CD4-positive, alpha-beta T cell treated with Interleukin-6 at 100 ng/mL for 8 hours (primary cell): ENCODE data around the gene RAP1A.
"Not testable (repeated sequence)": the region's sequence is repeated elsewhere in the genome, so short reads cannot be mapped to it uniquely, and the experiment has no call there.

Source experiments
- DNase-seq: peaks from one replicate; pipeline ENCODE4 v3.0.0-alpha.2; 2020; ENCODE audit warnings: mixed read lengths, low spot score

Gene RAP1A

GRCh38 chr1:111598544-111598943 is 21.0 kb upstream of the RAP1A start:
- peak; percentile 33 for DNase-seq

GRCh38 chr1:111599781-111600693 is 19.6 kb upstream of the RAP1A start:
- DNase-seq: no peak

- DNase-seq: no peak
Measured at GRCh38 chr1:111600886-111601386, 18.7 kb upstream of the RAP1A start.

GRCh38 chr1:111602302-111602701 is 17.3 kb upstream of the RAP1A start:
- DNase-seq: no peak

GRCh38 chr1:111602974-111603373 is 16.6 kb upstream of the RAP1A start:
- DNase-seq: no peak

- DNase-seq: peak; percentile 90
Measured at GRCh38 chr1:111603979-111604378, 15.6 kb upstream of the RAP1A start.

- DNase-seq: no peak
Measured at GRCh38 chr1:111604931-111605330, 14.7 kb upstream of the RAP1A start.

- no peak for DNase-seq
Measured at GRCh38 chr1:111605576-111605975, 14.0 kb upstream of the RAP1A start.

GRCh38 chr1:111606457-111607215 is 13.0 kb upstream of the RAP1A start:
- not testable (repeated sequence) for DNase-seq

- DNase-seq: not testable (repeated sequence)
Measured at GRCh38 chr1:111608528-111608927, 11.1 kb upstream of the RAP1A start.

GRCh38 chr1:111611986-111612385 is 7.6 kb upstream of the RAP1A start:
- DNase-seq: no peak

GRCh38 chr1:111615870-111616715 is 3.5 kb upstream of the RAP1A start:
- peak; percentile 79 for DNase-seq

GRCh38 chr1:111618081-111618480 is 1.5 kb upstream of the RAP1A start:
- no peak for DNase-seq

- DNase-seq: no peak
Measured at GRCh38 chr1:111618961-111619634, 491 bp upstream of the RAP1A start.

GRCh38 chr1:111620441-111620971 is 917 bp downstream of the RAP1A start:
- no peak for DNase-seq

GRCh38 chr1:111621050-111621449 is 1.5 kb downstream of the RAP1A start:
- peak; percentile 30 for DNase-seq

- DNase-seq: no peak
Measured at GRCh38 chr1:111622166-111622565, 2.6 kb downstream of the RAP1A start.

- DNase-seq: peak; percentile 57
Measured at GRCh38 chr1:111624382-111624781, 4.8 kb downstream of the RAP1A start.

GRCh38 chr1:111625276-111625675 is 5.7 kb downstream of the RAP1A start:
- DNase-seq: no peak

GRCh38 chr1:111628153-111628552 is 8.6 kb downstream of the RAP1A start:
- no peak for DNase-seq
